Embryonic facial prominence (tissue), 1 donor: ENCODE data around the gene DAPP1.
"Not testable (repeated sequence)": the region's sequence is repeated elsewhere in the genome, so short reads cannot be mapped to it uniquely, and the experiment has no call there.

Source experiments
- DNase-seq: peaks from one replicate; pipeline ENCODE4 v3.0.0-alpha.2; 2016; ENCODE audit errors: extremely low spot score

DAPP1 gene, protein sequence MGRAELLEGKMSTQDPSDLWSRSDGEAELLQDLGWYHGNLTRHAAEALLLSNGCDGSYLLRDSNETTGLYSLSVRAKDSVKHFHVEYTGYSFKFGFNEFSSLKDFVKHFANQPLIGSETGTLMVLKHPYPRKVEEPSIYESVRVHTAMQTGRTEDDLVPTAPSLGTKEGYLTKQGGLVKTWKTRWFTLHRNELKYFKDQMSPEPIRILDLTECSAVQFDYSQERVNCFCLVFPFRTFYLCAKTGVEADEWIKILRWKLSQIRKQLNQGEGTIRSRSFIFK

DNA sequence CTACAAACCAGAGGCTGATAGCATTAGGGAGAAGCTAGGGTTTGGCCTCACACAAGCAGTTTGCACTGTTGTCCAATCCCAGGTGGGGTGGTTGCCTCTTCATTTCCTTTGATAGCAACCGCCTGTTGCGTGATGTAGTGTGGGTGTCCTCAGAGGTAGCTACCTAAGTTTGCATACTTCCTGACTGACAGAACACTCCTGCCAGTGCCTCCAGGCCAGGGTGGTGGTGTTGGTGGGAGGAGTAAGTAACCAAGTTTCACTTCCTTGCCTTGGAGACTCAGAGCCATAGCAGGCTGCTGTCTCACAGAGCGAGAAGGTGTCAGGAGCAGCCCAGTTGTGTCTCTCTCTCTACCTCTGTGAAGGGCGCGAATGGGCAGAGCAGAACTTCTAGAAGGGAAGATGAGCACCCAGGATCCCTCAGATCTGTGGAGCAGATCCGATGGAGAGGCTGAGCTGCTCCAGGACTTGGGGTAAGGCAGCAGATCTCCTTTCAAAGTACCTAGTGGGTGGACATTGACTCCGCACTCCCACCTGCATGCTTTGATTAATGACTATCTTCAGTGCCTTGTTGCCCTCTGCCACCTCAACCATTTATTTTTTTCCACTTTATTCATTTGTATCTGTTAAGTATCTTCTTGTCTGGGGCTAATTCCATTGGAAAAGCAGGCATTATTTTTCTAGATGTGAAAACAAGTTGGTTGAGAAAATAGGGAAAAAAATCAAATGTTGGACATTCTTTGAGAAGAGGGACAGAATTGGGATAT, at the start of gene DAPP1:
DAPP1 (plus strand) TSS at position 283 of the 764 bp plus-strand sequence; CDS start at position 370, 87 bp downstream.
- DNase-seq: no peak

DNA sequence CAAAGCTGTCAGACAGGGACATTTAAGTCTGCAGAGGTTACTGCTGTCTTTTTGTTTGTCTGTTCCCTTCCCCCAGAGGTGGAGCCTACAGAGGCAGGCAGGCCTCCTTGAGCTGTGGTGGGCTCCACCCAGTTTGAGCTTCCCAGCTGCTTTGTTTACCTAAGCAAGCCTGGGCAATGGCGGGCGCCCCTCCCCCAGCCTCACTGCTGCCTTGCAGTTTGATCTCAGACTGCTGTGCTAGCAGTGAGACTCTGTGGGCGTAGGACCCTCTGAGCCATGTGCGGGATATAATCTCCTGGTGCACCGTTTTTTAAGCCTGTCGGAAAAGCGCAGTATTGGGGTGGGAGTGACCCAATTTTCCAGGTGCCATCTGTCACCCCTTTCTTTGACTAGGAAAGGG, 45.8 kb upstream of the DAPP1 start:
- DNase-seq: not testable (repeated sequence)

- no peak for DNase-seq
These were observed 32.7 kb upstream of the DAPP1 start for GRCh38 chr4:99783940-99784339.

GRCh38 chr4:99784842-99785241, 31.8 kb upstream of the DAPP1 start:
- no peak for DNase-seq

- no peak for DNase-seq
These were observed 25.6 kb upstream of the DAPP1 start for GRCh38 chr4:99790796-99791617.

DNA sequence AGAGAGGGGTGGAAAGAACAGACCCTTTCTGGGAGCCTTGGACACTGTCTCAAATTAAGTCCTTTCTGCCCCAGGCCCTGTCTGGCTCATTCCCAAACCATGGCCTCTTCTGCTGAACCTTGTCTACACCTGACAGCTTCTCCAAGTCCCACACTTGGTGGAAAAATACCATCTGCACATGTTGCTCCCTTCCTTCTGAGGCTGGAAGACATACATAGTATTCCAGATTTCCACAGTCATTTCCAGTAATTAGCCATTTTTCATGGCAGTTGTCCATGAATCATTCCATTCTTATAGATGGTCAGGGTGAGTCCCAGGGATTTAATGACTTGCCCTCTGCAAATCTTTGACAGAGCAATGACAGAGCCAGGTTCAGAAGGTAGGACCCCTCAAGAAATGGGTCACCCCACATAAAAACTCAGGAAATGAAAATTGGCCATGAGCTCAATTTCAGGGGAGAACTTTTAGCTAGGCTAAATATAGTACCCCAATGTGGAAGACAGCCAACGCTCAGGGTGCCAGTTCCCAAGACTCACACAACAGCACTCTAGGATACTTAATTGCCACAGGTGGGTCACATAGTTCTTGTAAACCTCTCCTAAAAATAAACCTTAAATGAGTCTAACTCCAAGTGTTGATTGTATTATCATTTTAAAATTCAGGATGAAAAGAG, 16.2 kb upstream of the DAPP1 start:
- no peak for DNase-seq

GRCh38 chr4:99801005-99801699, 15.5 kb upstream of the DAPP1 start:
- DNase-seq: no peak

GRCh38 chr4:99803566-99804101, 13.0 kb upstream of the DAPP1 start:
- no peak for DNase-seq

DNA sequence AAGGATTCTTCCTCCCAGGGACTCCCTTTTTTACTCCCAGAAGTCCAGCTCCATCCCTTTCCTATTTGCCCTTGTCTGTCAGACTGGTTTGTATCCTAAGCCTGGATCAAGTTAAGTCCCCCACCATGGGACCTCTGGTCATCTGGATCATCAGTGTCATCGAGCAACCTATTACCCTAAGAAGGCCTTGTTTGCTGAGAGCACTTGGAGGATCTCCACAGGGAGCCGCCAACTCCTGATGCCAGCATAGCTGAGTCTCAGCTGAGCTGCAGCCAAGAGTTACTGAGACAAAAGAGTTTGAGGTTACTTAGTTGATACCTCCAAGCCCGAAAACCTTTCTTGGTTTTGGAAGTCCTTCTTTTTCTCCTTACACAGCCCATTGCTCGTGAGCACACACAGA, 10.1 kb upstream of the DAPP1 start:
- DNase-seq: no peak

DNA sequence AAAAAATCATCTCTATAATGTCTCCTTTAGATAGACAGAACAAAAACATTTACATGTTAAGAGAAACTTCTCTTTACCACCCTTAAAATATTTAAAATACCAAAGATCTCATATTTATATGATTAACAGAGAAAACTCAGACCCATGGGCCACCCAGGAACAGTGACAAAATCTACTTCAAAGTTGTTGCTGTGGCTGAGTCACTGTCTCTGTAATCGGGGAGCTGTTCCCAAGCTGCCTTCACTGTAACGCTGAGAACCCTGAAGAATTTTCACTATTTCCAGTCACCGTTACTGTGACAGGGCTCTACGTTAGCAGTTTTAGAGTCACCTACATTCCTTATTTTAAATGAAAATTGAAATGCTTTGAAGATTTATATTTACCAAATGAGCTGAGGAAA, 9.0 kb upstream of the DAPP1 start:
- no peak for DNase-seq

GRCh38 chr4:99808260-99808857, 8.3 kb upstream of the DAPP1 start:
- DNase-seq: no peak

DNA sequence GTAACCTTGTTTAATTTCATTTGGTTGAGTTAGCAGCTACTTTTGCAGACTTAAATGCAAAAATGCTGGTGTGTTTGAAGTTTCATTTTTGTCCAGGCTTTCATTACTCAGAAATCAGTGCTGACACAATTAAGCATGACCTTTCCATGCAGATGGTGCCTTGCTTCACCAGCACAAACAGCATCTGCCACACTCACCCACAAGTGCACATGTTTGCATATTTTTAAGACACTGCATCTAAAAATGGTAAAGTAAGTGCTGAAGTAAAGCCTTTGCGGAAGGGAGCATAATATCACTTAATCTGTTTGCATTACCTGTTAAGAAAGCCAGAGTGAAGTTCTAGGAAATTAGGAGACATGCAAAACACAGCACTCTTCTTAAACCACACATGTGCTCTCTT, 7.3 kb upstream of the DAPP1 start:
- no peak for DNase-seq

GRCh38 chr4:99810536-99810935, 6.1 kb upstream of the DAPP1 start:
- no peak for DNase-seq

GRCh38 chr4:99811117-99811516, 5.5 kb upstream of the DAPP1 start:
- DNase-seq: no peak

DNA sequence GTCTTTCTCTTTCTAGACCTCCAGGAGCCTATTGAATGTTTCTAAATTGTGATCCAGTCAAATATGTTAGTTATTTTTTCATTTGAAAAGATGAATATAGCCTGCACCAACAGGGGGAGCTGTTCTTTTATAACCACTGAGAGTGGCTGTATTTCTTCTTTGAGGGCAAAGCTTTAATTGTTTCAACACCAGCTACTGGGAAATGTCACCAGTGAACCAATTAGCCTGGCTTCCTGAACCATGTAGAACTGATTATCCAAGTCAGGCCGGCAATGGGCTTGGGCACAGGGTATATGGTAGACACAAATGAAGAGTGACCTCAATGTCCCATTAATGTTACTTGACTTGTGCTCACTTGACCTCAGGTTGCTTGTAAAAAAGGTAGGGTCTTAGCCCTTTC, 4.8 kb upstream of the DAPP1 start:
- DNase-seq: no peak

GRCh38 chr4:99815597-99816011, 1.0 kb upstream of the DAPP1 start:
- DNase-seq: no peak

- DNase-seq: no peak
These were observed 773 bp downstream of the DAPP1 start for GRCh38 chr4:99817309-99817890.

DNA sequence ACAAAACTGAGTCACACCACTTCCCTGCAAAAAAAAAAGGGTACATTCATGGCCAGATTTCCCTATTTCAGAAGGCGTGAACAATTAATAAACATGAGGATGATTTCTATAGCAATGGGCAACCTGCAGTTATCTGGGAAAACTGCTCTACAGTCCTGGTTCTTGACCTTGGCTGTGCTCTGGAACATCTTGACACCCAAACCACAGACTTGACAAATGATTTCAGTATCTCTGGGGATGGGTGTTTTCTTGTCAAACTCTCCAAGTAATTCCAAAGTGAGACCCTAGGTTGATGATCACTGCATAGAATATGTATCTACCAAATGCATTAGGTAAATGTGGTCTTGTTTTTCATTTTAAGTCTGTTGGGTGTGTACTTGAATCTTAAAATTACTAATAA, 2.0 kb downstream of the DAPP1 start:
- no peak for DNase-seq

DNA sequence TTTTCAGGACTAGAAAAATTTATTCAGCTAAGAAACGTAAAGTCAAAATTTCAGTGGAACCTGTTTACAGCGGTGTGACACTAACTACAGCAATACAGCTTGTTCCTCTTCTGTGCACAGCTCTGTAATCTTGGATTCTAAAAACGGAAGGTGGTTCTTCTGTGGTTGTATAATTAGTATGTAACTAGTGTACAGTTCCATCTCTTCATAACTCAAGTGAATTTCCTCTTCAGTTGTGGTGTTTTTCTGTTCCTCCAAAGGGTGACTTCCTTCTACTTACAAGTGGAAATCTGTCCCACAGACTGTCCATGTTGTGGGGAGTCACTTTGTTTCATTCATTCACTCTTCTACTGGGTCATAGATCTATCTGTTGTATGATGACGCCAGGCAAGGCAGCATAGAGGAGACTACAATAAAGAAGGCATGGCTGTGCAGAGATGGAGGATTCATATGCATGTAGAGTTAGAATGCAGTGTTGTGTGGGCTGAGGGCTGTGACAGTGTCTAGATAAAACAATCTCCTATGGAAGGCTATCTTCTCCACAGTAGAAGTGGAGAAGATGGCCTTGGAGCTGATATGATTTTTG, 5.4 kb downstream of the DAPP1 start:
- DNase-seq: no peak

DNA sequence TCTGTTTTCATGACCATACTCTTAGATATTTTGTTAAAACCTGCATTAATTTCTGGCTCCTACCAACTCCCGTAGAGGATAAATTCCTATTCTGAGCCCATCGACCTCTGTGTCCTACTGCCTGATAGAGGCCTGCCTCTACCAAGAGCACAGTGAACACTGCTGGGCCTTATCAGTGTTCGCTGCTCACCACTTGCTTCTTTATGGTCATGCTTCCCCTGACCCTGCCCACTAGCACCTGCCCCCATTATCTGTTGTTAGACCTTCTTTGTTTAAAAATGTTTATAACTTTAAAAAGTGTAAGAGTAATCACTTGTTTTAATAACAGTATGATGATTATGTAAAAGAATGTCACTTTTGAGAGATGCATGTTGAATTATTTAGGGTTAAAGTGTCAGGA, 6.1 kb downstream of the DAPP1 start:
- DNase-seq: no peak
